Keratinocyte (primary cell): Measurements from ENCODE around the gene C11orf24.

Source experiments
- EZH2 ChIP-seq: IDR thresholded peaks from one replicate; pipeline ENCODE4 v1.6.1; 2012; ENCODE audit warnings: inconsistent platforms, mild to moderate bottlenecking, low read length, moderate library complexity
- TF ChIP-seq, protein P1 (sequence below), 3 experiments: IDR thresholded peaks in 1 of 3; conservative IDR thresholded peaks in 1 of 3; optimal IDR thresholded peaks in 1 of 3; 2 replicates in 2 of 3; 3 replicates in 1 of 3; pipeline versions ENCODE3 to v1.5.1; 2011; ENCODE audit warnings: low read length in 3 of 3, mild to moderate bottlenecking in 3 of 3, moderate library complexity in 2 of 3, control low read depth in 1 of 3, inconsistent platforms in 1 of 3; ENCODE audit not compliant: insufficient read depth in 2 of 3; ENCODE audit errors: extremely low read depth in 1 of 3

DNA sequence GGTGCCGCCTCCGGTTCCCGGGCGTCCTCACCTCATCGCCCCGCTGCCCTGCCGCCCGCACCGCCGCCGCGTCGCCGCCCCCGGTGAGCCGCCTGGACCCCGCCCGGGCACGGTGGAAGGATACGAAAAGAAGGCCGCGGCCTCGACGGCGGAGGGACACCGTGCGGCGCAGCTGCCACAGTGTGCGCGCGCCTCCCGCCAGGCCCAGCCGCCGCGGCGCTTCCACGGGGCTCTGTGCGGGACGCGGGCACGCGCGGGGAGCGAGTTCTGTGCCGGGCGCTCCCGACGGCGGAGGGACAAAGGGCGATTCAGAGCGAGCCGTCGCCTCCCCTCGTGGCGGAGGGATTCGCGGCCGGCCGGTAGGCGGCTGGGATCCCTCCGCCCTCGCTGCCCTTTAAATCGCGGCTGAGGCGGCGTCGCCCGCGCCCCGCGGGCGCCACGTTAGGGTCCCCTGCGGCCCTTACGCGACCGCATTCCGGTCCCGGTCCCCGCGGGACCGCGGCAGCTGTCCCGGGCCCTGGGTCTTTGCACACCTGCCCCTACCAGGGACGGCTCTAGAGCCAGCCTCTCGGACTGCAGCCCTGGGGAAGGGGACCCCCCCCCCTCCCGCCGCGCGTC lies 58.1 kb downstream of the C11orf24 start:
- TF ChIP-seq, protein P1, sequence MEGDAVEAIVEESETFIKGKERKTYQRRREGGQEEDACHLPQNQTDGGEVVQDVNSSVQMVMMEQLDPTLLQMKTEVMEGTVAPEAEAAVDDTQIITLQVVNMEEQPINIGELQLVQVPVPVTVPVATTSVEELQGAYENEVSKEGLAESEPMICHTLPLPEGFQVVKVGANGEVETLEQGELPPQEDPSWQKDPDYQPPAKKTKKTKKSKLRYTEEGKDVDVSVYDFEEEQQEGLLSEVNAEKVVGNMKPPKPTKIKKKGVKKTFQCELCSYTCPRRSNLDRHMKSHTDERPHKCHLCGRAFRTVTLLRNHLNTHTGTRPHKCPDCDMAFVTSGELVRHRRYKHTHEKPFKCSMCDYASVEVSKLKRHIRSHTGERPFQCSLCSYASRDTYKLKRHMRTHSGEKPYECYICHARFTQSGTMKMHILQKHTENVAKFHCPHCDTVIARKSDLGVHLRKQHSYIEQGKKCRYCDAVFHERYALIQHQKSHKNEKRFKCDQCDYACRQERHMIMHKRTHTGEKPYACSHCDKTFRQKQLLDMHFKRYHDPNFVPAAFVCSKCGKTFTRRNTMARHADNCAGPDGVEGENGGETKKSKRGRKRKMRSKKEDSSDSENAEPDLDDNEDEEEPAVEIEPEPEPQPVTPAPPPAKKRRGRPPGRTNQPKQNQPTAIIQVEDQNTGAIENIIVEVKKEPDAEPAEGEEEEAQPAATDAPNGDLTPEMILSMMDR (optimal IDR thresholded peaks at IDR 0.05 in 1 of 3, IDR thresholded peaks at IDR 0.05 in 1 of 3, conservative IDR thresholded peaks at IDR 0.05 in 1 of 3; ENCODE audit: extremely low read depth in 1 of 3, insufficient read depth in 2 of 3, low read length in 3 of 3), result no peak
- no peak for TF ChIP-seq EZH2
